SU-DHL-6 (cell line): Measurements from ENCODE around the gene TSPAN18.

Experiments
- H2AFZ ChIP-seq: fragments of 200-600 bp; sonication (generic); 2 replicates; pipeline ENCODE4 v1.6.1; 2014; ENCODE audit warnings: low read depth, mild to moderate bottlenecking, moderate library complexity, mixed read lengths, antibody characterized with exemption, low read length; ENCODE audit not compliant: severe bottlenecking
- H3F3A ChIP-seq: fragments of 200-600 bp; shearing (Covaris generic); 2 replicates; pipeline ENCODE4 v1.6.0; 2016; ENCODE audit warnings: antibody characterized with exemption, mild to moderate bottlenecking; ENCODE audit not compliant: insufficient read depth
- H3K27ac ChIP-seq: fragments of 200-600 bp; sonication (generic); 2 replicates; pipeline ENCODE4 v1.5.1; 2016; ENCODE audit warnings: low read depth, mild to moderate bottlenecking, low read length, moderate library complexity, mixed read lengths
- H3K27me3 ChIP-seq: fragments of 200-600 bp; sonication (generic), shearing (Covaris generic); 2 replicates; pipeline ENCODE4 v1.6.0; 2014; ENCODE audit warnings: mild to moderate bottlenecking, low read length
- H3K36me3 ChIP-seq: fragments of 200-600 bp; sonication (generic); 2 replicates; pipeline ENCODE4 v1.6.1; 2014; ENCODE audit warnings: mild to moderate bottlenecking, low read length, mixed read lengths
- H3K4me2 ChIP-seq: fragments of 300-600, 200-600 bp; shearing (Covaris generic), sonication (generic); 2 replicates; pipeline ENCODE4 v1.6.0; 2014; ENCODE audit warnings: low read length, low read depth, mild to moderate bottlenecking; ENCODE audit not compliant: poor library complexity, severe bottlenecking
- H3K4me3 ChIP-seq: fragments of 200-600 bp; sonication (generic); 2 replicates; pipeline ENCODE4 v1.5.1; 2014; ENCODE audit warnings: antibody characterized with exemption, low read length, mild to moderate bottlenecking, mixed read lengths; ENCODE audit not compliant: insufficient read depth, poor library complexity, severe bottlenecking
- H3K79me2 ChIP-seq: fragments of 200-600 bp; sonication (generic); 2 replicates; pipeline ENCODE4 v1.6.1; 2014; ENCODE audit warnings: mild to moderate bottlenecking, low read length, moderate library complexity; ENCODE audit not compliant: insufficient read depth
- H3K9ac ChIP-seq: fragments of 200-600 bp; sonication (generic); 2 replicates; pipeline ENCODE4 v1.7.0; 2014; ENCODE audit warnings: mild to moderate bottlenecking, low read length
- H3K9me2 ChIP-seq: fragments of 200-600 bp; sonication (generic); replicated peaks from 2 replicates; pipeline ENCODE4 v1.6.1; 2014; ENCODE audit warnings: low read length; ENCODE audit not compliant: insufficient read depth
- H3K9me3 ChIP-seq: fragments of 200-600 bp; sonication (generic); 2 replicates; pipeline ENCODE4 v1.6.1; 2014; ENCODE audit warnings: low read length, mixed read lengths; ENCODE audit not compliant: insufficient read depth
- H4K20me1 ChIP-seq: fragments of 200-600 bp; sonication (generic); 2 replicates; pipeline ENCODE4 v1.6.1; 2014; ENCODE audit warnings: low read depth, mild to moderate bottlenecking, antibody characterized with exemption, low read length, moderate library complexity, mixed read lengths
- CTCF ChIP-seq: fragments of 200-600 bp; sonication (generic); IDR thresholded peaks from one replicate; pipeline ENCODE4 v1.5.1; 2017; ENCODE audit warnings: antibody characterized with exemption, mild to moderate bottlenecking, low read length, moderate library complexity; ENCODE audit not compliant: insufficient read depth, poor library complexity, severe bottlenecking
- EZH2phosphoT487 ChIP-seq: fragments of 200-600 bp; sonication (generic), shearing (Covaris generic); conservative IDR thresholded peaks from 2 replicates; pipeline ENCODE4 v1.6.1; 2018; ENCODE audit warnings: mild to moderate bottlenecking, antibody characterized with exemption, low read length, moderate library complexity, mixed read lengths

TSPAN18 gene

GRCh38 chr11:44741976-44742375, 15.2 kb downstream of the TSPAN18 start:
- Histone ChIP-seq H3K36me3 (no peaks in the 10 kb centered on the region), H4K20me1 (no peaks in the 10 kb centered on the region), H2AFZ (no peak overlapping the region), H3K27me3 (no peaks in the 10 kb centered on the region), H3K27ac (no peak overlapping the region), H3K9me2 (no peaks in the 10 kb centered on the region), H3K9me3 (no peaks in the 10 kb centered on the region), H3K4me2 (no peak overlapping the region), H3K9ac (no peak overlapping the region), H3K4me3 (no peak overlapping the region), H3F3A (no peaks in the 10 kb centered on the region), H3K79me2 (no peaks in the 10 kb centered on the region)
- no peak for TF ChIP-seq EZH2phosphoT487
- no peak for TF ChIP-seq CTCF

- no peaks in the 10 kb centered on the region for H3K27me3 ChIP-seq
- no peak overlapping the region for H3K4me2 ChIP-seq
- H3K79me2 ChIP-seq = no peaks in the 10 kb centered on the region
- H3K36me3 ChIP-seq = no peaks in the 10 kb centered on the region
- no peaks in the 10 kb centered on the region for H4K20me1 ChIP-seq
- TF ChIP-seq EZH2phosphoT487 (no peak), CTCF (no peak)
- no peaks in the 10 kb centered on the region for H3K9me2 ChIP-seq
- H3K4me3 ChIP-seq = no peak overlapping the region
- no peak overlapping the region for H2AFZ ChIP-seq
- no peak overlapping the region for H3K9ac ChIP-seq
- H3F3A ChIP-seq = no peaks in the 10 kb centered on the region
- H3K9me3 ChIP-seq = no peaks in the 10 kb centered on the region
- H3K27ac ChIP-seq = no peak overlapping the region
Measured at GRCh38 chr11:44742508-44743246, 15.9 kb downstream of the TSPAN18 start.

GRCh38 chr11:44743326-44743725, 16.6 kb downstream of the TSPAN18 start:
- Histone ChIP-seq H3K36me3 (no peaks in the 10 kb centered on the region), H3F3A (no peaks in the 10 kb centered on the region), H3K27ac (no peak overlapping the region), H3K4me2 (no peak overlapping the region), H3K9ac (no peak overlapping the region), H3K9me3 (no peaks in the 10 kb centered on the region), H3K4me3 (no peak overlapping the region), H3K9me2 (no peaks in the 10 kb centered on the region), H3K27me3 (no peaks in the 10 kb centered on the region), H4K20me1 (no peaks in the 10 kb centered on the region), H2AFZ (no peak overlapping the region), H3K79me2 (no peaks in the 10 kb centered on the region)
- no peak for TF ChIP-seq CTCF
- TF ChIP-seq EZH2phosphoT487 = no peak
